ENCODE data around the gene AP2A2. TPM values are rescaled to one million over a fixed set of nuclear protein-coding genes. Genes with fewer than 3 reads are reported as not detected.
"Not testable (repeated sequence)": the region's sequence is repeated elsewhere in the genome, so short reads cannot be mapped to it uniquely, and the experiment has no call there.

AP2A2 gene
- total RNA-seq, 1 experiment from 2014 or later, result 55.5 TPM

DNA sequence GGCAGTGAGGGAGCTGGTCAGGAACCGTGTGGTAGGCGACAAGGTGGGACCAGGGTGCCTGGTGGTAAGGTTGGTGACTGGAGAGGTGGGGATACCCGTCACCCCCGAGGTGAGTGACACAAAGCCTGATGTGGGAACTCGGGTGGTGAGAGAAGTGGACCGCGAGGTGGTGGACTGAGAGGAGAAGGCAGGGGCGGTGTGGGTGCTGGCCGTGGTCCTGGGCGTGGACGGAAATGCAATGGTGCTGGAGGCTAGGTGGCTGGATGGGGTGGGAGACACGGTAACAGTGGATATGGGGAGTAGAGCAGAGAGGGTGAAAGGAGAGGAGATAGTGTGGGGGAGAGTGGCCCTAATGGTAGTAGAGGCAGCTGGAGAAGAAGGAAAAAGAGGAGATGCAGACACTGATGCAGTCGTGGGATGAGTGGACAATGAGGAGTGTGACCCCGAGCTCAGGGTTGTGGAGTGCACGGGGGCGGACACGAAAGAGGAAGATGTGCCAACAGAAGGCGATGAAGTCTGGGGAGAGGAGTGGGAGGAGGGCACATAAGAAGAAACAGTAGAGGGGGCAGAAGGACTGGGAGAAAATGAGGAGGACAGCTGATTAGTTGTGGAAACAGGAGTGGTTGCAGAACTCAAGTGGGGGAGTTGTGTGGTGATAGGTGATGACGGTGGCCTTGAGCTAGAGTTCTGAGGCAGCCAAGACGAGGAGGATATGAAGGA, 90.3 kb downstream of the AP2A2 start (continued):
- TF ChIP-seq, protein P1, sequence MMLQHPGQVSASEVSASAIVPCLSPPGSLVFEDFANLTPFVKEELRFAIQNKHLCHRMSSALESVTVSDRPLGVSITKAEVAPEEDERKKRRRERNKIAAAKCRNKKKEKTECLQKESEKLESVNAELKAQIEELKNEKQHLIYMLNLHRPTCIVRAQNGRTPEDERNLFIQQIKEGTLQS (IDR thresholded peaks at IDR 0.05), result no peak

DNA sequence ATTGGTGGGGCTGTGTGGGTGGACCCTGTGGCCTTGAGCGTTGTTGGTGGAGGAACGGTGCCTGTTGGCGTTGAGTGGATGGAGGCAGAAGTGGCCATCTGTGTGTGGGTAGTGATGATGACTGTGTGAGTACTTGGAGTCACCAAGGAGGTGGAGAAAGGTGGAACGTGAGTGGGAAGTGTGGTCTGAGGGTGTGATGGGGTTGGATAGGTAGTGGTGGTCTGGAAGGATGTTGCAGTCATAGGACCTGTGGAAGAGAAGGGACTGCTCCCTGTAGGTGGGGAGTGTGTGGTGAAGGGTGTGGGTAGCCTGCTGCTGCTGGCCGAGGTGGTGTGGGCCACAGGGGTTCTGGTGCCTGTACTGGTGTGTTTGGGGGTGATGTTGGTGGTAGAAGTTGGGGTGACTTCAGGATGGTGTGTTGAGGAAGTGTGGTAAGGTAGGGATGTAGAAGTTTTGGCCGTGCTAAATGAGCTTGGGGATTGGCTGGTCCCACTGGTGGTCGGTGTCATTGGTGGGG, 91.0 kb downstream of the AP2A2 start:
- H4K20me1 ChIP-seq (ENCODE audit: insufficient read depth); intact Hi-C loops (cut with micrococcal nuclease): not testable (repeated sequence)

DNA sequence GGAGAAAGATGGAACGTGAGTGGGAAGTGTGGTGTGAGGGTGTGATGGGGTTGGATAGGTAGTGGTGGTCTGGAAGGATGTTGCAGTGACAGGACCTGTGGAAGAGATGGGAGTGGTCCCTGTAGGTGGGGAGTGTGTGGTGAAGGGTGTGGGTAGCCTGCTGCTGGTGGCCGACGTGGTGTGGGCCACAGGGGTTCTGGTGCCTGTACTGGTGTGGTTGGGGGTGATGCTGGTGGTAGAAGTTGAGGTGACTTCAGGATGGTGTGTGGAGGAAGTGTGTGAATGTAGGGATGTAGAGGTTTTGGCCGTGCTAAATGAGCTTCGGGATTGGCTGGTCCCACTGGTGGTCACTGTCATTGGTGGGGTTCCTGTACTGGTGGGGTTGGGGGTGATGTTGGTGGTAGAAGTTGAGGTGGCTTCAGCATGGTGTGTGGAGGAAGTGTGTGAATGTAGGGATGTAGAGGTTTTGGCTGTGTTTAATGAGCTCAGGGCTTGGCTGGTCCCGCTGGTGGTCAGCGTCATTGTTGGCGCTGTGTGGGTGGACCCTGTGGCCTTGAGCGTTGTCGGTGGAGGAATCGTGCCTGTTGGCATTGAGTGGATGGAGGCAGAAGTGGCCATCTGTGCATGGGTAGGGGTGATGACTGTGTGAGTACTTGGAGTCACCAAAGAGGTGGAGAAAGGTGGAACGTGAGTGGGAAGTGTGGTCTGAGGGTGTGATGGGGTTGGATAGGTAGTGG, 91.8 kb downstream of the AP2A2 start:
- BruUV-seq (replicated peaks), result no TSS peak
- DNase-seq (ENCODE audit: low read depth, low spot score) (no peak), ATAC-seq (peak; percentile 24; the same call in 1 of the 2 replicates)
- H3K79me2 ChIP-seq (ENCODE audit: insufficient read depth, low read length), result no peaks in the 10 kb centered on the region
- POLR2A ChIA-PET, result no interaction called here
- H3K36me3 ChIP-seq (ENCODE audit: control insufficient read depth in 1 of 2, insufficient read depth in 2 of 2, low read length in 2 of 2), result no peaks in the 10 kb centered on the region
- H3K9me3 ChIP-seq (ENCODE audit: control insufficient read depth in 1 of 2, insufficient read depth in 1 of 2, low read depth in 1 of 2, low read length in 2 of 2), result no peaks in the 10 kb centered on the region
- CTCF ChIA-PET, result no interaction called here
- H2AFZ ChIP-seq (ENCODE audit: low read depth, low read length, poor library complexity, severe bottlenecking), result no peak overlapping the region
- RAD21 ChIA-PET (ENCODE audit: low non-redundant PET in 1 of 2, low total read pairs in 2 of 2, uncharacterized antibody in 2 of 2, unreplicated experiment in 2 of 2), result no interaction called here
- no peaks in the 10 kb centered on the region for H3K4me1 ChIP-seq (ENCODE audit: control insufficient read depth in 1 of 2, insufficient read depth in 2 of 2, low read length in 2 of 2)
- no peak overlapping the region for H3K4me3 ChIP-seq (replicated peaks in 1 of 2; ENCODE audit: low read depth in 1 of 2, low read length in 2 of 2)
- H3K9me2 ChIP-seq (ENCODE audit: insufficient read depth), result no peaks in the 10 kb centered on the region
- H4K20me1 ChIP-seq (ENCODE audit: insufficient read depth), result no peaks in the 10 kb centered on the region
- no peaks in the 10 kb centered on the region for H3K27me3 ChIP-seq (ENCODE audit: insufficient read depth, low read length)
- no peak overlapping the region for H3K9ac ChIP-seq (ENCODE audit: low read length)
- no peak for TF ChIP-seq SRF (IDR thresholded peaks at IDR 0.05; ENCODE audit: low read depth)
- TF ChIP-seq CEBPB (IDR thresholded peaks at IDR 0.05; ENCODE audit: low read depth), result no peak
- TF ChIP-seq, protein P1 (IDR thresholded peaks at IDR 0.05), result no peak
- TF ChIP-seq, protein P2, sequence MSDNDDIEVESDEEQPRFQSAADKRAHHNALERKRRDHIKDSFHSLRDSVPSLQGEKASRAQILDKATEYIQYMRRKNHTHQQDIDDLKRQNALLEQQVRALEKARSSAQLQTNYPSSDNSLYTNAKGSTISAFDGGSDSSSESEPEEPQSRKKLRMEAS (IDR thresholded peaks at IDR 0.05), result no peak
- TF ChIP-seq, protein P3, sequence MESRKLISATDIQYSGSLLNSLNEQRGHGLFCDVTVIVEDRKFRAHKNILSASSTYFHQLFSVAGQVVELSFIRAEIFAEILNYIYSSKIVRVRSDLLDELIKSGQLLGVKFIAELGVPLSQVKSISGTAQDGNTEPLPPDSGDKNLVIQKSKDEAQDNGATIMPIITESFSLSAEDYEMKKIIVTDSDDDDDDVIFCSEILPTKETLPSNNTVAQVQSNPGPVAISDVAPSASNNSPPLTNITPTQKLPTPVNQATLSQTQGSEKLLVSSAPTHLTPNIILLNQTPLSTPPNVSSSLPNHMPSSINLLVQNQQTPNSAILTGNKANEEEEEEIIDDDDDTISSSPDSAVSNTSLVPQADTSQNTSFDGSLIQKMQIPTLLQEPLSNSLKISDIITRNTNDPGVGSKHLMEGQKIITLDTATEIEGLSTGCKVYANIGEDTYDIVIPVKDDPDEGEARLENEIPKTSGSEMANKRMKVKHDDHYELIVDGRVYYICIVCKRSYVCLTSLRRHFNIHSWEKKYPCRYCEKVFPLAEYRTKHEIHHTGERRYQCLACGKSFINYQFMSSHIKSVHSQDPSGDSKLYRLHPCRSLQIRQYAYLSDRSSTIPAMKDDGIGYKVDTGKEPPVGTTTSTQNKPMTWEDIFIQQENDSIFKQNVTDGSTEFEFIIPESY (IDR thresholded peaks at IDR 0.05; ENCODE audit: extremely low read depth, insufficient replicate concordance, low read length), result no peak
- no peak for TF ChIP-seq SIN3A (IDR thresholded peaks at IDR 0.05; ENCODE audit: low read depth)
- no peak for TF ChIP-seq POLR2AphosphoS5 (IDR thresholded peaks at IDR 0.05; ENCODE audit: low read depth, low read length)
- H3K27ac ChIP-seq (ENCODE audit: low read depth, low read length), result no peak overlapping the region
- intact Hi-C loops (cut with micrococcal nuclease), result no loop called here
- H3K4me2 ChIP-seq (ENCODE audit: low read length), result no peak overlapping the region

More for the DNA sequence above, 91.0 kb downstream of the AP2A2 start:
- RAD21 ChIA-PET (ENCODE audit: low non-redundant PET in 1 of 2, low total read pairs in 2 of 2, uncharacterized antibody in 2 of 2, unreplicated experiment in 2 of 2); H3K9ac ChIP-seq (ENCODE audit: low read length); H3K27me3 ChIP-seq (ENCODE audit: insufficient read depth, low read length); BruUV-seq (replicated peaks); CTCF ChIA-PET; H3K4me1 ChIP-seq (ENCODE audit: control insufficient read depth in 1 of 2, insufficient read depth in 2 of 2, low read length in 2 of 2); H3K36me3 ChIP-seq (ENCODE audit: control insufficient read depth in 1 of 2, insufficient read depth in 2 of 2, low read length in 2 of 2); DNase-seq (ENCODE audit: low read depth, low spot score); H3K27ac ChIP-seq (ENCODE audit: low read depth, low read length); H3K4me3 ChIP-seq (replicated peaks in 1 of 2; ENCODE audit: low read depth in 1 of 2, low read length in 2 of 2); H3K79me2 ChIP-seq (ENCODE audit: insufficient read depth, low read length); H3K4me2 ChIP-seq (ENCODE audit: low read length); H2AFZ ChIP-seq (ENCODE audit: low read depth, low read length, poor library complexity, severe bottlenecking); H3K9me2 ChIP-seq (ENCODE audit: insufficient read depth); ATAC-seq; H3K9me3 ChIP-seq (ENCODE audit: control insufficient read depth in 1 of 2, insufficient read depth in 1 of 2, low read depth in 1 of 2, low read length in 2 of 2); POLR2A ChIA-PET: not testable (repeated sequence)
